ENCODE results near the gene KMT2B.

The KMT2B gene

DNA sequence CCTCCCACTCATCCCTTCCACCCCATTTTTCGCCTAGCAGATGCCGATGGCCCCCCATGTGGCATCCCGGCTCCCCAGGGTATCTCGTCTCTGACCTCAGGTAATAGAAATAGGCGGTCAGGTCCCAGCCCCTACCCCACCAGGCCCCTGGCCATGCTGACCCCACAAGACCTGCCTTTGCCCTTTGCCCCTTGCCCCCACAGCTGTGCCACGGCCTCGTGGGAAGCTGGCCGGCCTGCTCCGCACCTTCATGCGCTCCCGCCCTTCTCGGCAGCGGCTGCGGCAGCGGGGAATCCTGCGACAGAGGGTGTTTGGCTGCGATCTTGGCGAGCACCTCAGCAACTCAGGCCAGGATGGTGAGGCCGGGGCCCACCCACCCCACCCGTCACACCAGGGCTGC, 62.9 kb downstream of the KMT2B start:
- DNase-seq, result no peak

DNA sequence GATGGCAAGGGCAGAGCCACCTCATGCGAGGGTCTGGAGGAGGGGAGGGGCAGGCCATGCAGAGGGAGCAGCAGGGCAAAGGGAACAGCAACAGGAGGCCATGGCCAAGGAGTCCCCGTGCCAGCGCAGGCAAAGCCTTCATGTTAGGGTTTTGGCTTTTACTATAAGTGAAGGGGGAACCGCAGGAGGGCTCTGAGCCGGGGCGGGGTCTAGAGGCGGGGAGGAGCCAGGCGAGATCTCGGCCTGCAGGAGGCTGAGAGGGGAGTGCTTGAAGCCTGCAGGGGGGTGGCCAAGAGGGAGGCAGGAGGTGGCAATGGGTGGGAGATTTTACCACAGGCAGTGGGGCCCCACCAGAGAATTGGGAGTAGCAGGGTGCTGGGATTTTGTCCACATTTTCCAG, 63.8 kb downstream of the KMT2B start:
- DNase-seq, result no peak

DNA sequence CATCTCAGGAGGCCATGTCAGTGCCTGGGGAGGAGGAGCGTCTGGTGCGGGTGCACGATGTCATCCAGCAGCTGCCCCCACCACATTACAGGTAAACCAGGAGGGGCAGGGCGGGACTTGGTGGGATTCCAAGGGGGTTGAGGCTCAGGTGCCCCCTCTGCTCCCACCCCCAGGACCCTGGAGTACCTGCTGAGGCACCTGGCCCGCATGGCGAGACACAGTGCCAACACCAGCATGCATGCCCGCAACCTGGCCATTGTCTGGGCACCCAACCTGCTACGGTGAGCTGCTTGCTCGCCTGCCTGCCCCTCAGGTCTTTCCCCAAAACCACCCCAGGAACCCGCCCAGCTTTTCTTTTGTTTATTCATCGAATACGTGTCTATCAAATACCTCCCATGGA, 64.8 kb downstream of the KMT2B start:
- DNase-seq, result no peak

DNA sequence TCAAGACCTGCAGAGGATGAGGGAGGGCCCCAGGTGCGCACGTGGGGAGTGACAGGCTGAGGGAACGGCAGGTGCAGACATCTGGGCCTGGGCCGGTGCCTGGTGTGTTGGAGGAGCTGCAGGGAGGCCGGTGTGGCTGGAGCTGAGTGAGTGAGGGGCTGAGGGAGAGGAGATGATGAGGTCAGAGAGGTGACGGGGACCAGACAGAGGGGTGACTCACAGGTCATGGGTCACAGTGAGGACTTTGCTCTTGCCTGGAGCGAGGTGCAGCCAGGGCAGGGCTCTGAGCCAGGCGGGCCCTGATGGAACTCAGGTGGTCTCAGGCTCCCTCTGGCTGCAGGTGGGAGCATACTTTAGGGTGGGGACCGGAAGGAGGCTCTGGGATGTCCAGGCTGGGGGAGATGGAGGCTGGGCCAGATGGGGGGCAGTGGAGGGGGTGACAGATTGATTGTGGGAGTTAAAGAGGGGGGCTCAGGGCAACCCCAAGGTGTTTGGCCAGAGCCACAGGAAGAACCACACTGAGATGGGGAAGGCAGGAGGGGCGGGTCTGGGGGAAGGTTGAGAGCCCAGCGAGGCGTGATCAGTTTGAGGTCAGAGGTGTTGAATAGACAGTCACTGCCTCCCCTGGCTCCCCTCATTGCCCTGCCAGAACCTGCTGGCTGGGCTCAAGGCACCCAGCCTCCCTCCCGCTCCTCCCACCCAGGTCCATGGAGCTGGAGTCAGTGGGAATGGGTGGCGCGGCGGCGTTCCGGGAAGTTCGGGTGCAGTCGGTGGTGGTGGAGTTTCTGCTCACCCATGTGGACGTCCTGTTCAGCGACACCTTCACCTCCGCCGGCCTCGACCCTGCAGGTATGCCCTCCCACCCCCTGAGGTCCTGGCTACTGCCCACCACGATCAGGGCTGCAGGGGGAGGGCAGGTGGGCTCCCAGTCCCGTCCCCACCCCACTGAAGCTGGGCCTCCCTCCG, 65.9 kb downstream of the KMT2B start:
- DNase-seq, result no peak

DNA sequence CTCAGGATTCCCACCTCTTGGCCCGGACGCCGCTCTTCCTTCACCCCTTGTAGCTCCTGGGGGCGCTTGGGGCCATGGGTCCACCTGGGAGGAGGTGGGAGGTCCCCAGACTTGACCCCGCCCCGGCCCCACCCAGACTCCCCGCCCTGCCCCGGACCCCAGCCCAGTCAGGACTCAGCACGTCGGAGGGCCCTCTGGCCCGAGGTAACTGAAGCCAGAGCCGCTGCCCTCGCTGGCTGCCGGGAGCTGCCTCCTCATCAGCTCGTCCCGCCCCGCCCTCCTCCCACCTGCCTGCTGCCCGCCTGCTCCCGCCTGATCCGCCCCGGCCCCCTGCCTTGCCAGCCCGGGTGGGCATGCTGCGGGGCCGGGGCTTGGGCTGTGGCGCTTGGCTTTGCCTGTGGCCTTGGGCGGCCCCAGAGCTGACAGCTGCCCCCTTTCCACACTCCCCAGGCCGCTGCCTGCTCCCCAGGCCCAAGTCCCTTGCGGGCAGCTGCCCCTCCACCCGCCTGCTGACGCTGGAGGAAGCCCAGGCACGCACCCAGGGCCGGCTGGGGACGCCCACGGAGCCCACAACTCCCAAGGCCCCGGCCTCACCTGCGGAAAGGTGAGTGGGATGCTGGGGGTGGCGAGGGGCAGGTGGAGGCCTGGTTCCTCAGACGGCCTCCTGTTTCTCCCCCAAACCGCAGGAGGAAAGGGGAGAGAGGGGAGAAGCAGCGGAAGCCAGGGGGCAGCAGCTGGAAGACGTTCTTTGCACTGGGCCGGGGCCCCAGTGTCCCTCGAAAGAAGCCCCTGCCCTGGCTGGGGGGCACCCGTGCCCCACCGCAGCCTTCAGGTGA, 66.9 kb downstream of the KMT2B start:
- no peak for DNase-seq

DNA sequence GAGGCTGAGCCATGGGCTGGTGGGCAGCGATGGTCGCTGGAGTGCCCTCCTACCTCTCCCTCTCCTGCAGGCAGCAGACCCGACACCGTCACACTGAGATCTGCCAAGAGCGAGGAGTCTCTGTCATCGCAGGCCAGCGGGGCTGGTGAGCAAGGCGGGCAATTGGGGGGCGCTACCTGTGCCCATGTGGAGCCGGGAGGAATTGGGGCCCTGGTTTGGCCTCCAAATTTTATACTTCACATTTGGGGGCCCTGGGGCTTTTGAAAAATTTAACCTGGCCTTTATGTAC, 67.5 kb downstream of the KMT2B start:
- DNase-seq, result no peak

DNA sequence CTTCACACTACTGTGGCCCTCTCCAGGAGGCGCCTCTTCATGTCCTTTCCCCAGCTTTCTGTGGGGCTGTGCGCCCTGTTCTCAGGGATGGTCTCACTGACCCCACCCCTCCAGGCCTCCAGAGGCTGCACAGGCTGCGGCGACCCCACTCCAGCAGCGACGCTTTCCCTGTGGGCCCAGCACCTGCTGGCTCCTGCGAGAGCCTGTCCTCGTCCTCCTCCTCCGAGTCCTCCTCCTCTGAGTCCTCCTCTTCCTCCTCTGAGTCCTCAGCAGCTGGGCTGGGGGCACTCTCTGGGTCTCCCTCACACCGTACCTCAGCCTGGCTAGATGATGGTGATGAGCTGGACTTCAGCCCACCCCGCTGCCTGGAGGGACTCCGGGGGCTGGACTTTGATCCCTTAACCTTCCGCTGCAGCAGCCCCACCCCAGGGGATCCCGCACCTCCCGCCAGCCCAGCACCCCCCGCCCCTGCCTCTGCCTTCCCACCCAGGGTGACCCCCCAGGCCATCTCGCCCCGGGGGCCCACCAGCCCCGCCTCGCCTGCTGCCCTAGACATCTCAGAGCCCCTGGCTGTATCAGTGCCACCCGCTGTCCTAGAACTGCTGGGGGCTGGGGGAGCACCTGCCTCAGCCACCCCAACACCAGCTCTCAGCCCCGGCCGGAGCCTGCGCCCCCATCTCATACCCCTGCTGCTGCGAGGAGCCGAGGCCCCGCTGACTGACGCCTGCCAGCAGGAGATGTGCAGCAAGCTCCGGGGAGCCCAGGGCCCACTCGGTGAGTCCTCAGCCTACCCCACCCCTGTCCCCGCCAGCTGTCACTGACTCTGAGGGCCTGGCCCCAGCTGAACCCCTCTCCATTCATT, 68.7 kb downstream of the KMT2B start:
- DNase-seq, result no peak

DNA sequence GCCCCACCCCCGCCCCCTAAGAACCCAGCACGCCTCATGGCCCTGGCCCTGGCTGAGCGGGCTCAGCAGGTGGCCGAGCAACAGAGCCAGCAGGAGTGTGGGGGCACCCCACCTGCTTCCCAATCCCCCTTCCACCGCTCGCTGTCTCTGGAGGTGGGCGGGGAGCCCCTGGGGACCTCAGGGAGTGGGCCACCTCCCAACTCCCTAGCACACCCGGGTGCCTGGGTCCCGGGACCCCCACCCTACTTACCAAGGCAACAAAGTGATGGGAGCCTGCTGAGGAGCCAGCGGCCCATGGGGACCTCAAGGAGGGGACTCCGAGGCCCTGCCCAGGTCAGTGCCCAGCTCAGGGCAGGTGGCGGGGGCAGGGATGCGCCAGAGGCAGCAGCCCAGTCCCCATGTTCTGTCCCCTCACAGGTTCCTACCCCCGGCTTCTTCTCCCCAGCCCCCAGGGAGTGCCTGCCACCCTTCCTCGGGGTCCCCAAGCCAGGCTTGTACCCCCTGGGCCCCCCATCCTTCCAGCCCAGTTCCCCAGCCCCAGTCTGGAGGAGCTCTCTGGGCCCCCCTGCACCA, 69.5 kb downstream of the KMT2B start:
- no peak for DNase-seq
